Uterus (tissue), 4 donors: Measurements from ENCODE around the gene HK3. TPM values are rescaled to one million over a fixed set of nuclear protein-coding genes. Genes with fewer than 3 reads are reported as not detected.
"Not testable (repeated sequence)": the region's sequence is repeated elsewhere in the genome, so short reads cannot be mapped to it uniquely, and the experiment has no call there.

Source experiments
- DNase-seq, 2 donors: peaks; one replicate each; pipeline ENCODE4 v3.0.0-alpha.2; 2019 to 2020
- H3K27ac ChIP-seq, 2 donors: fragments of 200-600 bp; sonication (generic); 1 replicate in 1 of 2; 2 replicates in 1 of 2; pipeline ENCODE4 v1.5.1; 2016 to 2018
- H3K27me3 ChIP-seq, 2 donors: fragments of 200-600 bp; sonication (generic); one replicate each; pipeline ENCODE4 v1.5.1; 2018 to 2019; ENCODE audit warnings: control low read depth in 1 of 2
- H3K36me3 ChIP-seq, 2 donors: fragments of 200-600 bp; sonication (generic); one replicate each; pipeline ENCODE4 v1.5.1; 2019; ENCODE audit warnings: control low read depth in 1 of 2
- H3K4me1 ChIP-seq, 2 donors: fragments of 200-600 bp; sonication (generic); one replicate each; pipeline ENCODE4 v1.5.1; 2018 to 2019; ENCODE audit warnings: control low read depth in 1 of 2
- H3K4me3 ChIP-seq, 2 donors: fragments of 200-600 bp; sonication (generic); 1 replicate in 1 of 2; 2 replicates in 1 of 2; pipeline ENCODE4 v1.5.1; 2018 to 2019; ENCODE audit warnings: mild to moderate bottlenecking in 1 of 2
- H3K9me3 ChIP-seq, 2 donors: fragments of 200-600 bp; sonication (generic); one replicate each; pipeline ENCODE4 v1.5.1; 2019; ENCODE audit warnings: control low read depth in 1 of 2
- POLR2A ChIP-seq, 2 donors: fragments of 450-650 bp; IDR thresholded peaks; one replicate each; pipeline ENCODE4 v1.6.1; 2016; ENCODE audit warnings: antibody characterized with exemption in 2 of 2, mild to moderate bottlenecking in 1 of 2, moderate library complexity in 1 of 2
- intact Hi-C: fragments of 100-400 bp; cut with DNase I; formaldehyde crosslinking; loops from one replicate; pipeline ENCODE4 v1.15.1; 2023; ENCODE audit warnings: low total_unique reads
- total RNA-seq, 4 donors: library from RNA; depleted of rRNA in 3 of 4; stranded (reverse); fragments of >200 nt in 3 of 4; gene quantifications; one replicate each; pipeline versions ENCODE4 v1.1.0 to v1.2.4, GENCODE V29; 2014 to 2023
- TF ChIP-seq, protein P1 (sequence below), 4 experiments: fragments of 200-600 bp in 2 of 4; fragments of 450-650 bp in 2 of 4; sonication (generic) in 2 of 4; IDR thresholded peaks; one replicate each; pipeline ENCODE4 v1.5.1; 2016 to 2019; ENCODE audit warnings: antibody characterized with exemption in 4 of 4, mild to moderate bottlenecking in 2 of 4, moderate library complexity in 1 of 4
- donor health status: DM: yes; HTN: yes; CAD: no.

Gene HK3
- total RNA-seq, 4 donors from 2014 or later = 1.5 to 6.9 (median 3.4) TPM

DNA sequence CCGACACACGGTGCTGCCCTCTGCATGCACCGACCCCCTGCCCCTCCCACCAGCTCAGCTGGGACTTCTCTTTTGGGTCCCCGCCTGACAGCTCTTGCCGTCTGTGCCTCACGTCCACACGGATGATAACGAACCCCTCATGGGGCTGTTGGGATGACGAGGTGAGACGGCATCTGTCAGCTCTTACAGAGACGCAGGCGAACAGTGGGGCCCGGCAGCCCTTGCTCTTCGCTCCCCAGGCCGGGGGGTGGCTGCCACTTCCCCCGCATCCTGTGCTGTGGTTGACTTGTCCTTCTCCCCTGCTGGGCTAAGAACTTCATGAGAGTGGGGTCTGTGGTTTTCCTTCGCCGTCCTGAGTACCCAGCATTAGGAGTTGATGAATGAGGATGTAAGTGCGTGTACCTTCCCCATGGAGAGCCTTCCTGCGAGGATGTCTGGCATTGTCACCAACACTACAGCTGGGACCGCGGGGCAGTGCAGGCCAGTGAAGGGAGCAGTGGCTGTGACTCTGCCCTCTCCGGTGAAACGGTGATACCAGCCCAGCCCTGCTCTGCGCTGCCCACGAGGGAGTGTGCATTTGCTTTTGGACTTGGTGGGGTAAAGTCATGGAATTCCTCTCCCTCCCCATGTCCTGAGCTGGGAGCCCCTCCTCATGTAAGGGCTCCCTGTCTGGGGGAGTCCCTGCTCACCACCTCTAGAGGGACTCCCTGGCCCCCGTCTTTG is 23.2 kb downstream of the HK3 start:
- Histone ChIP-seq H3K36me3 (no peaks in the 10 kb centered on the region), H3K4me3 (no peak overlapping the region), H3K27ac (no peak overlapping the region), H3K27me3 (no peaks in the 10 kb centered on the region), H3K4me1 (no peaks in the 10 kb centered on the region), H3K9me3 (no peaks in the 10 kb centered on the region)
- DNase-seq = no peak
- TF ChIP-seq, protein P1, sequence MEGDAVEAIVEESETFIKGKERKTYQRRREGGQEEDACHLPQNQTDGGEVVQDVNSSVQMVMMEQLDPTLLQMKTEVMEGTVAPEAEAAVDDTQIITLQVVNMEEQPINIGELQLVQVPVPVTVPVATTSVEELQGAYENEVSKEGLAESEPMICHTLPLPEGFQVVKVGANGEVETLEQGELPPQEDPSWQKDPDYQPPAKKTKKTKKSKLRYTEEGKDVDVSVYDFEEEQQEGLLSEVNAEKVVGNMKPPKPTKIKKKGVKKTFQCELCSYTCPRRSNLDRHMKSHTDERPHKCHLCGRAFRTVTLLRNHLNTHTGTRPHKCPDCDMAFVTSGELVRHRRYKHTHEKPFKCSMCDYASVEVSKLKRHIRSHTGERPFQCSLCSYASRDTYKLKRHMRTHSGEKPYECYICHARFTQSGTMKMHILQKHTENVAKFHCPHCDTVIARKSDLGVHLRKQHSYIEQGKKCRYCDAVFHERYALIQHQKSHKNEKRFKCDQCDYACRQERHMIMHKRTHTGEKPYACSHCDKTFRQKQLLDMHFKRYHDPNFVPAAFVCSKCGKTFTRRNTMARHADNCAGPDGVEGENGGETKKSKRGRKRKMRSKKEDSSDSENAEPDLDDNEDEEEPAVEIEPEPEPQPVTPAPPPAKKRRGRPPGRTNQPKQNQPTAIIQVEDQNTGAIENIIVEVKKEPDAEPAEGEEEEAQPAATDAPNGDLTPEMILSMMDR (IDR thresholded peaks at IDR 0.05) = no peak
- TF ChIP-seq POLR2A (IDR thresholded peaks at IDR 0.05) = no peak
- intact Hi-C loops = no loop called here

- no peaks in the 10 kb centered on the region for H3K9me3 ChIP-seq
- no peaks in the 10 kb centered on the region for H3K4me1 ChIP-seq
- TF ChIP-seq, protein P1 (IDR thresholded peaks at IDR 0.05) = no peak
- TF ChIP-seq POLR2A (IDR thresholded peaks at IDR 0.05) = no peak
- intact Hi-C loops = no loop called here
- H3K36me3 ChIP-seq = no peaks in the 10 kb centered on the region
- H3K4me3 ChIP-seq = no peak overlapping the region
- DNase-seq = no peak
- no peak overlapping the region for H3K27ac ChIP-seq
- no peaks in the 10 kb centered on the region for H3K27me3 ChIP-seq
These were observed 24.1 kb downstream of the HK3 start for GRCh38 chr5:176875014-176875550.

DNA sequence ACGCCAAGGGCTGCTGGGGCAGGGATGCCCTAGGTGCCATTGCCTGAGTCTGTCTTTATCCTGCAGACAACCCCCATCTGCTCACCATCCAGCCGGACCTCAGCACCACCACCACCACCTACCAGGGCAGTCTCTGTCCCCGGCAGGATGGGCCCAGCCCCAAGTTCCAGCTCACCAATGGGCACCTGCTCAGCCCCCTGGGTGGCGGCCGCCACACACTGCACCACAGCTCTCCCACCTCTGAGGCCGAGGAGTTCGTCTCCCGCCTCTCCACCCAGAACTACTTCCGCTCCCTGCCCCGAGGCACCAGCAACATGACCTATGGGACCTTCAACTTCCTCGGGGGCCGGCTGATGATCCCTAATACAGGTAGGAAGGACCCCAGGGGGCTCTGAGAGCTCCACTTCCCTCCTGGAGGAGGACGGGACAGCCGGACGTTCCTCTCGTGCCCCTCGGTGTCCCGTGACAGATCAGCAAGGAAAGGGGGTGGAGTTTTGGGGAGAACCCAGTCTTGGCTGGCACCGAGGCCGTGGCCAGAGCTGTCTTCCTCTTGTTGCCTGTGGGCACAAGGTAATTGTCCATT is 24.9 kb downstream of the HK3 start:
- DNase-seq = no peak
- Histone ChIP-seq H3K36me3 (no peaks in the 10 kb centered on the region), H3K27me3 (no peaks in the 10 kb centered on the region), H3K27ac (no peak overlapping the region), H3K4me1 (no peaks in the 10 kb centered on the region), H3K9me3 (no peaks in the 10 kb centered on the region), H3K4me3 (no peak overlapping the region)
- no peak for TF ChIP-seq POLR2A (IDR thresholded peaks at IDR 0.05)
- TF ChIP-seq, protein P1 (IDR thresholded peaks at IDR 0.05) = no peak
- intact Hi-C loops = no loop called here

DNA sequence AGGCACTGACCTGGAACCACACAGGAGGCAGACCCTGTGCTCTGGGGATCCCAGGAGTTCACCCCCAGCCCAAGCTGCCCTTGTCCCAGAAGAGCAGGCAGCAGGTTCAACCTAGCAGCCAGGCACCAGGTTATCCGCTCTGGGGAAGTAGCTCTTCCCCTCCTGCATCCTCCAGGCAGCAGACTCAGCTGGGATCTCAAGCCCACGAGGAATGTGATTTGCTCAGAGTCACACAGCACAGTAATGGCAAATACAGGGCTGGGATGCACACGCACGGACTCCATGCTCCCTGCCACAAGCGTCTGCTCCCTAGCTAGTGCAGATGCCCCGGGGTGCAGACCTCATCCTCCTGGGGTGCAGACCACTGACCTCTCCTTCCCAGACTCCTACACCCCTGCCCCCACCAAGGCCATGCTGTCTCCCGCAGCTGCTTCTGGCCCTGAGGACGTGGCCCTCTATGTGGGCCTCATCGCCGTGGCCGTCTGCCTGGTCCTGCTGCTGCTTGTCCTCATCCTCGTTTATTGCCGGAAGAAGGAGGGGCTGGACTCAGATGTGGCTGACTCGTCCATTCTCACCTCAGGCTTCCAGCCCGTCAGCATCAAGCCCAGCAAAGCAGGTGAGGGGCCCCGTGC is 25.5 kb downstream of the HK3 start:
- TF ChIP-seq, protein P1 (IDR thresholded peaks at IDR 0.05) = no peak
- TF ChIP-seq POLR2A (IDR thresholded peaks at IDR 0.05) = no peak
- Histone ChIP-seq H3K4me3 (no peak overlapping the region), H3K4me1 (no peaks in the 10 kb centered on the region), H3K27me3 (no peaks in the 10 kb centered on the region), H3K36me3 (no peaks in the 10 kb centered on the region), H3K27ac (no peak overlapping the region), H3K9me3 (no peaks in the 10 kb centered on the region)
- DNase-seq = no peak
- intact Hi-C loops = no loop called here

DNA sequence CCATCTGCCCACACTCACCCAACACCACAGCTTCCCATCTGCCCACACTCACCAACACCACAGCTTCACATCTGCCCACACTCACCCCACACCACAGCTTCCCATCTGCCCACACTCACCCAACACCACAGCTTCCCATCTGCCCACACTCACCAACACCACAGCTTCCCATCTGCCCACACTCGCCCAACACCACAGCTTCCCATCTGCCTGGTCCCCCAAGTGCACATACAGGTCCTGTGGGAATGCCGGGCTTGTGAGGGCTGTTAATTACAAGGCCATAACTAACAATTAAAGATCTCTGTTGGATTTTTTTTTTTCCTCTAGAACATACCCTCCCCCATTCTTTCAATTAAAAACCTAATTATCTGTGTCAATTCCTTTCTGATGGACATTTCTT is 26.1 kb downstream of the HK3 start:
- H3K27ac ChIP-seq, DNase-seq, intact Hi-C loops, H3K36me3 ChIP-seq, H3K27me3 ChIP-seq, H3K9me3 ChIP-seq, H3K4me1 ChIP-seq, H3K4me3 ChIP-seq: not testable (repeated sequence)

GRCh38 chr5:176872586-176872985 is 26.6 kb downstream of the HK3 start:
- H3K4me1 ChIP-seq, H3K36me3 ChIP-seq, H3K27me3 ChIP-seq, DNase-seq, H3K27ac ChIP-seq, H3K9me3 ChIP-seq, H3K4me3 ChIP-seq, intact Hi-C loops: not testable (repeated sequence)

DNA sequence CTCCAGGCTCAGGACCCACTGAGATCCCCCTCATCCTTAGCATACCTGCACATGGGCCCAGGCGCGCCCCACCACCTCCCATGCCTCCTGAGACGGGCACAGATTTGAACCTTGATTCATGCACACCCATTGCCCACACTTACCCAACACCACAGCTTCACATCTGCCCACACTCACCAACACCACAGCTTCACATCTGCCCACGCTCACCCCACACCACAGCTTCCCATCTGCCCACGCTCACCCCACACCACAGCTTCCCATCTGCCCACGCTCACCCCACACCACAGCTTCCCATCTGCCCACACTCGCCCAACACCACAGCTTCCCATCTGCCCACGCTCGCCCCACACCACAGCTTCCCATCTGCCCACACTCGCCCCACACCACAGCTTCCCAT is 28.5 kb downstream of the HK3 start:
- DNase-seq, H3K27ac ChIP-seq, H3K27me3 ChIP-seq, H3K9me3 ChIP-seq, H3K4me3 ChIP-seq, intact Hi-C loops, H3K4me1 ChIP-seq, H3K36me3 ChIP-seq: not testable (repeated sequence)
